Central memory CD4-positive, alpha-beta T cell (primary cell): ENCODE data around the gene MGMT.

ENCODE experiments used
- DNase-seq: peaks from one replicate; pipeline ENCODE4 v3.0.0; 2022

MGMT gene

GRCh38 chr10:129629911-129630310 is 162.9 kb downstream of the MGMT start:
- no peak for DNase-seq

GRCh38 chr10:129631006-129631405 is 164.0 kb downstream of the MGMT start:
- no peak for DNase-seq

GRCh38 chr10:129631870-129632623 is 165.0 kb downstream of the MGMT start:
- DNase-seq = no peak

- no peak for DNase-seq
Measured at GRCh38 chr10:129637010-129637409, 170.0 kb downstream of the MGMT start.

GRCh38 chr10:129637846-129638245 is 170.8 kb downstream of the MGMT start:
- no peak for DNase-seq

- DNase-seq = no peak
Measured at GRCh38 chr10:129641351-129641750, 174.3 kb downstream of the MGMT start.

- no peak for DNase-seq
Measured at GRCh38 chr10:129641982-129642381, 174.9 kb downstream of the MGMT start.

GRCh38 chr10:129642427-129642826 is 175.4 kb downstream of the MGMT start:
- DNase-seq = no peak

- DNase-seq = no peak
Measured at GRCh38 chr10:129643266-129643665, 176.2 kb downstream of the MGMT start.

GRCh38 chr10:129645487-129645886 is 178.4 kb downstream of the MGMT start:
- DNase-seq = no peak

GRCh38 chr10:129646973-129647372 is 179.9 kb downstream of the MGMT start:
- no peak for DNase-seq

GRCh38 chr10:129647590-129647989 is 180.5 kb downstream of the MGMT start:
- DNase-seq = no peak

GRCh38 chr10:129648856-129649255 is 181.8 kb downstream of the MGMT start:
- DNase-seq = no peak

- no peak for DNase-seq
Measured at GRCh38 chr10:129652021-129652420, 185.0 kb downstream of the MGMT start.

- DNase-seq = no peak
Measured at GRCh38 chr10:129652521-129653201, 185.6 kb downstream of the MGMT start.

GRCh38 chr10:129653428-129653827 is 186.4 kb downstream of the MGMT start:
- no peak for DNase-seq

- no peak for DNase-seq
Measured at GRCh38 chr10:129653861-129654260, 186.8 kb downstream of the MGMT start.

- no peak for DNase-seq
Measured at GRCh38 chr10:129654461-129654860, 187.4 kb downstream of the MGMT start.

GRCh38 chr10:129655007-129655678 is 188.1 kb downstream of the MGMT start:
- DNase-seq = no peak

GRCh38 chr10:129655679-129656031 is 188.6 kb downstream of the MGMT start:
- DNase-seq = no peak

GRCh38 chr10:129656642-129657041 is 189.6 kb downstream of the MGMT start:
- no peak for DNase-seq

GRCh38 chr10:129657297-129658017 is 190.4 kb downstream of the MGMT start:
- no peak for DNase-seq

GRCh38 chr10:129658376-129659072 is 191.5 kb downstream of the MGMT start:
- no peak for DNase-seq
